Measurements from ENCODE around the gene MED4. TPM values are rescaled to one million over a fixed set of nuclear protein-coding genes. Genes with fewer than 3 reads are reported as not detected.

Gene MED4
- total RNA-seq: 10 to 100 TPM; 58.2 to 59.3 (median 58.4) TPM
- 53.1 TPM for total RNA-seq (2013)

- intact Hi-C loops (cut with micrococcal nuclease): loop anchor here (2.0 kb wide), 1 partner anchor 58 kb away; the partner anchor contains the start of gene NUDT15
- WGBS (ENCODE audit: insufficient coverage): 10% methylated on average over 54 of the region's 54 CpGs
- Histone ChIP-seq H3K36me3 (ENCODE audit: control insufficient read depth, insufficient read depth, low read length) (no peaks in the 10 kb centered on the region), H3K4me1 (ENCODE audit: control insufficient read depth, insufficient read depth, low read length) (peaks cover 12% of the 10 kb centered on the region), H3K27ac (ENCODE audit: low read length) (peak within 1 kb of the TSS; percentile 74), H3K4me3 (ENCODE audit: low read length) (peak within 1 kb of the TSS; percentile 78), H3K9me3 (ENCODE audit: control insufficient read depth, insufficient read depth, low read length) (no peaks in the 10 kb centered on the region), H3K27me3 (ENCODE audit: control insufficient read depth, insufficient read depth, low read length) (no peaks in the 10 kb centered on the region)
- Mint-ChIP-seq H3K9me3 (no peaks in the 10 kb centered on the region), H3K4me3 (peak within 1 kb of the TSS; percentile 97), H3K27ac (peak within 1 kb of the TSS; percentile 92 to 98), H3K4me1 (peaks cover 34 to 35% of the 10 kb centered on the region in 2 donors), H3K36me3 (no peaks in the 10 kb centered on the region), H3K27me3 (ENCODE audit: low read depth in 2 of 2) (peaks cover 3 to 11% of the 10 kb centered on the region in 2 donors)
- DNase-seq: peak; percentile 99
- TF ChIP-seq, protein P1, sequence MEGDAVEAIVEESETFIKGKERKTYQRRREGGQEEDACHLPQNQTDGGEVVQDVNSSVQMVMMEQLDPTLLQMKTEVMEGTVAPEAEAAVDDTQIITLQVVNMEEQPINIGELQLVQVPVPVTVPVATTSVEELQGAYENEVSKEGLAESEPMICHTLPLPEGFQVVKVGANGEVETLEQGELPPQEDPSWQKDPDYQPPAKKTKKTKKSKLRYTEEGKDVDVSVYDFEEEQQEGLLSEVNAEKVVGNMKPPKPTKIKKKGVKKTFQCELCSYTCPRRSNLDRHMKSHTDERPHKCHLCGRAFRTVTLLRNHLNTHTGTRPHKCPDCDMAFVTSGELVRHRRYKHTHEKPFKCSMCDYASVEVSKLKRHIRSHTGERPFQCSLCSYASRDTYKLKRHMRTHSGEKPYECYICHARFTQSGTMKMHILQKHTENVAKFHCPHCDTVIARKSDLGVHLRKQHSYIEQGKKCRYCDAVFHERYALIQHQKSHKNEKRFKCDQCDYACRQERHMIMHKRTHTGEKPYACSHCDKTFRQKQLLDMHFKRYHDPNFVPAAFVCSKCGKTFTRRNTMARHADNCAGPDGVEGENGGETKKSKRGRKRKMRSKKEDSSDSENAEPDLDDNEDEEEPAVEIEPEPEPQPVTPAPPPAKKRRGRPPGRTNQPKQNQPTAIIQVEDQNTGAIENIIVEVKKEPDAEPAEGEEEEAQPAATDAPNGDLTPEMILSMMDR (IDR thresholded peaks at IDR 0.05): peak; percentile 99
- peak; percentile 98 to 100 (median 99) for ATAC-seq
Measured at GRCh38 chr13:48094781-48095502, at the start of gene MED4. Gene MED4, minus strand, starts transcription at chr13:48095104. Its CDS starts 26 bp downstream, at chr13:48095078.

DNA sequence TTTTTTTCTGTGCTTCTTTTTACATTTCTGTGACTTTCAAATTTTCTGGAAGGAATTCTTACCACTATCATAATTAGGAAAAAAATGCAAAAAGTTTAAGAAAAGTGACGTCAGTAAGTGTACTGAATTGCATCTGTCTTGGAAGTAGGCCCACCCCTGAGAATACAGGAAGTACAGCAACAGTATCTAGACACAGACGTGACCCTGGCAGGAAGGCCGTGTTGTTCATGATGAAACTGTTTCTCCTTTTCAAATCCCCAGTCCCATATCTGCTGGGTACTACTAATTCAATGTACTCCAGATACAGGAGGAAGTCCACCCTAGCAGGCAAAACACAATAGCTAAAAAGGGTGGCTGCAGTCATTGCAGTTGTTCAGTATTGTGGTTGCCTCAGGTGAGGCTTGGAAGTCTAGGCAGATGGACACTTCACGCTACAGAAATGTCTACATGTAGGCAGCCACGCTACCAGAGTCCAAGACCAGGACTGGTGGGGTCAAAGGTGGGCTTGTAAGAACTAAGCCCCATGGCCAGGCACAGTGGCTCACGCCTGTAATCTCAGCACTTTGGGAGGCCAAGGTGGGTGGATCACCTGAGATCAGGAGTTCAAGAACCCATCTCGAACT, 49.6 kb upstream of the MED4 start:
- intact Hi-C loops (cut with micrococcal nuclease): no loop called here
- Mint-ChIP-seq H3K4me1 (peaks cover 12 to 13% of the 10 kb centered on the region in 2 donors), H3K4me3 (no peak overlapping the region), H3K9me3 (no peaks in the 10 kb centered on the region), H3K36me3 (no peaks in the 10 kb centered on the region), H3K27me3 (ENCODE audit: low read depth in 2 of 2) (no peaks in the 10 kb centered on the region), H3K27ac (peak overlapping the region in 1 of 2 donors; percentile 10)
- 63% methylated on average over 7 of the region's 7 CpGs for whole genome bisulfite sequencing (ENCODE audit: insufficient coverage)
- ATAC-seq (peak in 2 of 3 donors; percentile 52 to 72), DNase-seq (peak in 1 of 2 donors; percentile 60)
- H3K27ac ChIP-seq (ENCODE audit: low read length): peak overlapping the region; percentile 2
- H3K4me1 ChIP-seq (ENCODE audit: control insufficient read depth, insufficient read depth, low read length): peaks cover 5% of the 10 kb centered on the region
- no peaks in the 10 kb centered on the region for H3K36me3 ChIP-seq (ENCODE audit: control insufficient read depth, insufficient read depth, low read length)
- no peaks in the 10 kb centered on the region for H3K27me3 ChIP-seq (ENCODE audit: control insufficient read depth, insufficient read depth, low read length)
- TF ChIP-seq, protein P1 (IDR thresholded peaks at IDR 0.05): no peak
- no peaks in the 10 kb centered on the region for H3K9me3 ChIP-seq (ENCODE audit: control insufficient read depth, insufficient read depth, low read length)
- no peak overlapping the region for H3K4me3 ChIP-seq (ENCODE audit: low read length)

DNA sequence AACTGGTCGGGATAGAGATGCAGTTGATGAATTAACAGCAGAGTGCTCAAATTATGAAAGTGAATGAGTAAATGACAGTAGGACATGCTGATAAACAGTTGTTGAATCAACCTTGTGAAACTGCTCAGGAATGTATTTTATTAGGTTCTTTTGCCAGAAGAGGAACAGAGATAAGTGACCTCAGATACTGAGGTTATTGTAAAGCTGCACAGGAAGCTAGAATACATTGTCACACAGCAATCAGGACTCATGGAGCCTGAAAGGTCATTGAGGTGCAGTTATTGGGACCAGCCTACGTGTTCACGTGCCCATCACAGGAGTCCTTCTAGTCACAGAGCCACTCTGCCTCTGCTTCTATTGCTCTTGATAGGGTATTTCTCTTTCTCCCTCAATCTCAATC, 47.5 kb upstream of the MED4 start:
- Mint-ChIP-seq H3K4me3 (no peak overlapping the region), H3K4me1 (peaks cover 7 to 9% of the 10 kb centered on the region in 2 donors), H3K27ac (no peak overlapping the region), H3K9me3 (no peaks in the 10 kb centered on the region), H3K27me3 (ENCODE audit: low read depth in 2 of 2) (no peaks in the 10 kb centered on the region), H3K36me3 (no peaks in the 10 kb centered on the region)
- H3K27me3 ChIP-seq (ENCODE audit: control insufficient read depth, insufficient read depth, low read length): no peaks in the 10 kb centered on the region
- intact Hi-C loops (cut with micrococcal nuclease): no loop called here
- no peaks in the 10 kb centered on the region for H3K9me3 ChIP-seq (ENCODE audit: control insufficient read depth, insufficient read depth, low read length)
- H3K36me3 ChIP-seq (ENCODE audit: control insufficient read depth, insufficient read depth, low read length): no peaks in the 10 kb centered on the region
- ATAC-seq (peak in 1 of 3 donors; percentile 59), DNase-seq (no peak)
- no peak overlapping the region for H3K4me3 ChIP-seq (ENCODE audit: low read length)
- TF ChIP-seq, protein P1 (IDR thresholded peaks at IDR 0.05): no peak
- WGBS (ENCODE audit: insufficient coverage): 82% methylated on average over 3 of the region's 3 CpGs
- H3K27ac ChIP-seq (ENCODE audit: low read length): no peak overlapping the region
- peaks cover 5% of the 10 kb centered on the region for H3K4me1 ChIP-seq (ENCODE audit: control insufficient read depth, insufficient read depth, low read length)

Data from natural killer cell (primary cell).